Stromal cell of bone marrow (primary cell): ENCODE measurements around the gene RCAN2.
"Not testable (repeated sequence)": the region's sequence is repeated elsewhere in the genome, so short reads cannot be mapped to it uniquely, and the experiment has no call there.

Experiments used
- DNase-seq: peaks from one replicate; pipeline ENCODE4 v3.0.0-alpha.2; 2012; ENCODE audit warnings: low read depth

The RCAN2 gene

DNA sequence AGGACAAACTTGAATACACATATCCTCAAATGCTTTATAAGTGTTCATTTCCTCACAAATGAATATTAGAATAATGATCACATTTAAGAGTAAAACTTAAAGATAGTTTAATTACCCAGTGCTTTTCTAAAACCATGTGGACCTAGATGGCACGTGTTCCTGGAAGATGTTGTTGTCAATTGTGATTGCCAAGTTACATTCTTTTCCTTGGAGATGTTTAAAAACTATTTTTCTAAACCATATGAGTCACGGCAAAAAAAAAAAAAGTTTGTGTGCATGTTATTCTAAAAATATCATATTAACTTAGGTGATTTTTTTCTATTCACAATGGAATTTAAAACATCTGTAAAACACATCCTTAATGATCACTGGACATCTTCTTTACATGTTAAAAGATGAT, 51.1 kb downstream of the RCAN2 start:
- peak; percentile 41 for DNase-seq

DNA sequence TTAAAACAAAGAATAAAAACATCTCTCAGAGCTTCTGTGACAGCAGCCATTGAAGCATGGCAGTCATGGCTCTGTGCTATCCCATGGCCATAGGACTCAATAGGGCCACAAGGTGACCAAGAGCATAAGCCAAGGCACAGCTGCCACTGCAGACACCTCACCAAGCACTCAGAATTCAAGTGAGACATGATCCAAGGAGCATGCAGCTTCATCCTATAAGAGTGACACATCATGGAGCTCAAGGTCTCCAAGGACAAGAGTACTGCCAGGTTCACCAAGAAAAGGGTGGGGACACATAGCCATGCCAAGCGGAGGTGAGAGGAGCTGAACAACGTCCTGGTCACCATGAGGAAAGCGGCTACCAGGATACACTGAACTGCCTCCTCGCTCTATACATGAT, 53.0 kb downstream of the RCAN2 start:
- no peak for DNase-seq

DNA sequence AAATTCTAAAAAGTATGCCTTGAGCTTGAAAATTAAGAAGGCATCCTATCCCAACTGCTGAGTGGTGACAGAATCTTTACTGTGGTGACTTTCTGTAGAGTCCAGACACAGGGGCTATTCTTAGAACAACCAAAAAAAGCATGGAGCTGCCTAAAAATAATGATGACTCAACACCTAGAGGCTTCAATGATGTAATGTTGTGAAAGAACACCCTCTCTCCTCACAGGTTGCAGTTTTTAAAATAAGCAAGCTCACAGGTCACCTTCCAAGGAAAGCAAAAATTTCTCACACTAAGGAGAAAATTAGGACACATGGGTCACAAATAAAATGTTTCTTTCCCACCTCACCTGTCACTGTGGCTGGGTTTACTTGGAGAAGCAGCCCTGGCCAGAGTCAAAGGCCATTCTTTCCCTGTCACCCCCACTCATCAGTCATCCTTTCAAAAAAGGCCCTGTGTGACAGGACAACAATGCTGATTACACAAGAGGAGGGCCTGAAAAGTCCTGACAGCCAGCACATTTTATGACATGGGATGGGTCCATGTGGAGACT, 53.5 kb downstream of the RCAN2 start:
- DNase-seq: peak; percentile 36

DNA sequence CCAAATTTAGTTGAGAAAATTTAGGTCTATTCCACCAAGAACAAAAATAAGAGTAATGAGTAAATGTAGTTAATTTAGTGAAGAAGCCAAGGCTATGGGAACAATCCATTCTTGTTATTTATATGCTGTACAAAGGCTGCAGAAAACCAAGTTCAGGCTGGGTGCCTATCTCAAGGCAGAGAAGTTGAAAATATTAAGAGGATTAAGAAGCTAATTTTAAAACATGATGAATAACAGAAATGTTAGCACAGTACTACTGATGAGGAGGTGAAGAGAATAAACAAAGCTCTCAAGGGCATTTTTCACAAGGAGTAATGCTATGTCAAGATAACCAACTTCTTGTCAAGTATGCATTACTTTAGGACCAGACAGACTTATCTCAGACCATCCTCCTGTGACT, 68.6 kb downstream of the RCAN2 start:
- DNase-seq: no peak

DNA sequence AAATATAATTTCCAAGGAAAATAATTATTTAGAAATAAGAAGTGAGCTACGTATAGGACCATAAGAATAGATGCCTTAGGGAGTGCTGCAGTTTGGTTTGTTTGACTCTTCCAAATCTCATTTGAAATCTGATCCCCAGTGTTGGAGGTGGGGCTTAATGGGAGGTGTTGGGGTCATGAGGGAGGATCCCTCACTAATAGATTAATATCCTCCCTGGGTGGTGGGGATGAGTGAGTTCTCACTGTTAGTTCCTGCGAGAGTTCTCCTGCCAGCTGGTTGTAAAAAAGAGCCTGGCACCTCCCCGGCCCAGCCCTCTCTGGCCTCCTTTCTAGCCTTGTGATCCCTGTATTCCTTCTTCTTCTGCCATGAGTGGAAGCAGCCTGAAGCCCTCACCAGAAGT, 69.3 kb downstream of the RCAN2 start:
- DNase-seq: no peak

DNA sequence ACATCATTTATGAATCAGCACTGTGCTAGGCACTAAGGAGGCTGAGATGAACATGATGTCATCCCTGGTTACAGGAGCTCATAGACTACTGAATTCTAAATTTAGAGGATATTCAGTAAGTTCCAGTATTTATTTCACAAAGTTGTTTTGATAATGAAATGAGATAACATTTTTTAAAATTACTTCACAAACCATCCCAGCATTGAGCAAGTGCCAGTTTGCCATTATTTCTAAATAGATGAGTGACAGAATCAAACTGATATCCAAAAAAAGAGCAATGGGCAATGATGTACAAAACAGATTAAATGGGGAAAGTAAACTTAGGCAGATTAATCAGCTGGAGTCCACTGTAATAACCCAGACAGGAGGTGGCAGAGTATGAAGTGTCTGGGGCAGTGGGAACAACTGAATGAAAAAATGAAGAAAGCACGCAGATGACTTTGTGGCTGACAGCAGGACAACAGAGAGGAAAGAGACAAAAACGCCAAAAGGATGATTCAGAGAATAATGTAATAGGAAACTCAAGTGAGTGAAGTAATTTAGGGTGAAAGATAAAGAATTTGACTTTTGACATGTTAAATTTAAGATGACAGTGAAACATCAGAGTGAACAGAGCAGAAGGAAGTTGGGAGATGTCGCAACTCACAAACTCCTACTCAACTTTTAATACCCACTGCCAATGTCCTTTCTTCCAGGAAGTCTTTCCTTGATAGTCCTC, 70.2 kb downstream of the RCAN2 start:
- no peak for DNase-seq

DNA sequence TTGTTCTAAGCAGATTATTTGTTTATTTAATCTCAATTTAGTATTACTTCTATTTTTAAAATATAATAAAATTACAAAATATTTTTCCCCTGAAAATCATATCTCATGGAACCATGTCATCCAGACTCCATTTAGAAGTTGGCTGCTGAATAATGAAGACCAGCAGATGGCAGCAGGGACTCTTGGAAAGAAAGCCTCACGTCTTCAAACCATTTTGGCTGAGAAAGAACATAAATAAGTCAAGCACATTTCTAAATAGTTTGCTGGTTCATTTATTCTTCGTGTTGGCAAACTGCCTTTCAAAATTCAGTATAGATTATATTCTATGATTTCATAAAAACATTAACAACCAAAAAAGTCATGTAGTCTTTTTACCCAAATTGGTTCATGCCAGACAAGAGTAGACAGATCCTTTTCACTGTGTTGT, 71.7 kb downstream of the RCAN2 start:
- peak; percentile 62 for DNase-seq

DNA sequence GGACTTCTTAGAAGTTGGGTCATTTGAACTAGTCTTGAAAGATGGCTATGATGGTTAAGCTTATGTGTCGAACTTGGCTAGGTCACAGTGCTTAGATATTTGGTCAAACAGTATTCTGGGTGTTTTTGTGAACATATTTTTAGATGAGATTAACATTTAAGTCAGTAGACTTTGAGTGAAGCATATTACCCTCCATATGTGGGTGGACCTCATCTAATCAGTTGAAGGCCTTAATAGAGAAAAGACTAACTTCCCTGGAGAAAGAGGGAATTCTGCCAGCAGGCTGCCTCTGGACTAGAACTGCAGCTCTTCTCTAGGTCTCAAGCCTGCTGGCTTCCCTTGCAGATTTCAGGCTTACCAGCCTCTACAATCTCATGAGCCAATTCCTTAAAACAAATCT, 76.9 kb downstream of the RCAN2 start:
- DNase-seq: no peak

DNA sequence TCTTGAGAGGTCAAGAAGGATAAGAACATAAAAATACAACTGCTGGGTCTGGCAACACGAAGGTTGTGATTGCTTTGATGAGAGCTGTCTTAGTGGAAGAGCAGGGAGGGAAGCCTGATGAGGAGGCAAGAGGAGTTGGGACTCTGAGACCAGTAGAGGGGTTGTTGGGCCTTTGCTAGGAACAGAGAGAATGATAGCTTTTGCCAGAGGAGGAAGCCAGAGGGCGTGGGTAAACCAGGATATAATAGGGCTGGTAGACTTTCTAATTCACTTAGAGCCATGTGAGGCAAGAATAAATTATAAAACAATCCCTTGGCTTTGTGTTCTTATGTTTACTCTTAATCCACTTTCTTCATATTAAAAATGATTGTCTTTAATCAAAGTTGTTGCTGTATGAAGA, 78.6 kb downstream of the RCAN2 start:
- no peak for DNase-seq

GRCh38 chr6:46411456-46412197, 79.6 kb downstream of the RCAN2 start:
- DNase-seq: no peak

DNA sequence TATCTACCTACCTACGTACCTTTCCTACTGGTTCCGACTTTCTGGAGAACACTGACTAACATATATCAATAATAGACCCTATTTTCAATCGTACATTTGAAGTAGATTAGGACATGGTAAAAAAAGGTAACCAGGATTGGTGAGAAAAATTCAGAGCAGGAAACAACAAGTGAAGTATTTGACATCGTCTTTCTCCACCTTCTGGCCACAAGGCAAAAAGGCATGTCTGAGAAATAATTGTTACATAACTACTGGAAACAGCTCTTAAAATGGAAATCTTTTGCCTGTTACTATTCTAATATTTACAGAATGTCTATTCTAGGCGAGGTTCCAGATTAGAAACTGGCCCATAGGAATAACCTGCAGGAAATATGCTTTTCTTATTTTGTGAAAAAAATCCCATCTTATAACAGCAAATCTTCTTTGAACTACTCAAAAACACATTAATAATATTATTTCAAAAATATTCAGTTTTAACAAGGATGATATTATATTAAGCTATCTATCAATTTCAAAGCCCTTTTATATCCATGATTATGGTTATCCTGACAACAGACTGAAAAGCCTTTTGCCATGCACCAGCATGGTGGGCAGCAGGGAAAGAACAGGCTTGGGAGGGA, 80.8 kb downstream of the RCAN2 start:
- peak; percentile 41 for DNase-seq

DNA sequence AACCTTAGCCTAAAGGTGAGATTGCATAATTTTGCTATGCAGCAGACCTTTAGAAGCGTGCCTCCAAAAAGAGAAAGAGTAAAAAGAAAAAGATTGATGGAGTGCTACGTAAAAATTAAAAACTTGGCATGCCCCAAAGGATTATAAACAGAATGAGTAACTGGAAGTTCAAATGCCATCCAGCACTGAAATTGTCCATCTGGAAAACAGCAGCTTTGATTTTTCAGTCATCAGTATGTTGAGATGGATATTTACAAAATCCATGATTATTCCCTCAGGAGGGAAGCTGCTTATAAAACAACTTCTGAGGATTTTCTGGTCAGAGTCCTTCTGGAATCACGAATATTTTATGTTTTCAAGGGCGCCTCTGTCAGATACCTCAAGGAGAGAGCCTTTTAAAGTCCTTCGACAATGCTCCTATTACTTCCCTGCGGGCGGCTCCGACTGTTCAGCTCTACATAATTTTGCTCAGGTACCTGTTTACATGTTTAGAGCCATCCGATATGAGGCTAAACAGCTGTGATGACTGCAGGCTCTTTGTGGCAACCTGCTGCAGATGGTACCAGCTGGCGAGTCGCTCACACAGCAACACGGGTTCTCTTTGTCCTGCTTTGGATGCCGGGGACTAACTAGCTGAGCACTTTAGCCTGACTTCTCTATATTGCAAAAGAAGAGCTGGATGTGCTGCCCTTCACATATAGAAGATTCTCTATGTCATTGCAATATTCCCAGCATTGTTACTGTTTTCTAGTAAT, 83.3 kb downstream of the RCAN2 start:
- no peak for DNase-seq

DNA sequence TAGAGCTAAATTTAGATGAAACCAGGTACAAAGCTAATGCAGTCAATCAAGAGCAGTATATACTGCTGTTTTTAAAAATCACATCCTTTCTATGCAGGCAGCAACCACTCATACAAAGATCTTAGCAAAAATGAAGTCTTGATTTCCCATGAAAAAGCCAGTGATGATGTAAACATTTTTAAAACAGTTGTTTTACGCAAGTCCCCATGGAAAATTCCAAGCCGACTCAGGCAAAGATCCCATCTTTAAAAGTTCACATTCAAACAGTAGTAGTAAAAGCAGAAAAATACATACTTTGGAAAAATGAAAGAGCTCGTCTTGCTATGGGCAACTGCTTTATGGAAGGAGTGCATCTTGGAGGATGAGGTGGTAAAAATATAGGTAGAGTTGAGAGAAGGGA, 84.0 kb downstream of the RCAN2 start:
- no peak for DNase-seq

DNA sequence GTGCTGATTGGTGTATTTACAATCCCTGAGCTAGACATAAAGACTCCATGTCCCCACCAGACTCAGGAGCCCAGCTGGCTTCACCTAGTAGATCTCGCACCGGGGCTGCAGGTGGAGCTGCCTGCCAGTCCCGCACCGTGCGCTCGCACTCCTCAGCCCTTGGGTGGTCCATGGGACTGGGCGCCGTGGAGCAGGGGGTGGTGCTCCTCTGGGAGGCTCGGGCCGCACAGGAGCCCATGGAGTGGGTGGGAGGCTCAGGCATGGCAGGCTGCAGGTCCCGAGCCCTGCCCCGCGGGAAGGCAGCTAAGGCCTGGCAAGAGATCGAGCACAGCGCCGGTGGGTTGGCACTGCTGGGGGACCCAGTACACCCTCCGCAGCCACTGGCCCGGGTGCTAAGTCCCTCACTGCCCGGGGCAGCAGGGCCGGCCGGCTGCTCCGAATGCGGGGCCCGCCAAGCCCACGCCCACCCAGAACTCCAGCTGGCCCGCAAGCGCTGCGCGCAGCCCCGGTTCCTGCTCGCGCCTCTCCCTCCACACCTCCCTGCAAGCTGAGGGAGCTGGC, 85.5 kb downstream of the RCAN2 start:
- DNase-seq: not testable (repeated sequence)

DNA sequence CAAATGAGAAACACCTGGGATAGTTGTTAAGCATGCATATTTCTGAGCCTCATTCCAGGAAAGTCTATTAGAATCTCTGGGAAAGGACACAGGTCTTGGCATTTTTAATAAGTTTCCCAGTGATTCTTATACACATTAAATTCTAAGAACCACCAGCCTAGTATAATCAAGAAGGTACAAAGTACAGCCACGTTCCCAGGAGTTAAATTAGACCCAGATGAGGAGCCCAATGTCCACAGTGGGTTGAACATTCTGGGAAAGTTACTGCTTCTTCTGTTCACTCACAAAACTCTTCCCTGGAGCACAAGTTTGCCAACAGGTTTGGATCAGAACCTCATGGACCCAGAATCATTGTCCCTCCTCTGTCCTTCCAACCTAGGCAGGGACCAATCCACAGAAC, 90.4 kb downstream of the RCAN2 start:
- DNase-seq: no peak

DNA sequence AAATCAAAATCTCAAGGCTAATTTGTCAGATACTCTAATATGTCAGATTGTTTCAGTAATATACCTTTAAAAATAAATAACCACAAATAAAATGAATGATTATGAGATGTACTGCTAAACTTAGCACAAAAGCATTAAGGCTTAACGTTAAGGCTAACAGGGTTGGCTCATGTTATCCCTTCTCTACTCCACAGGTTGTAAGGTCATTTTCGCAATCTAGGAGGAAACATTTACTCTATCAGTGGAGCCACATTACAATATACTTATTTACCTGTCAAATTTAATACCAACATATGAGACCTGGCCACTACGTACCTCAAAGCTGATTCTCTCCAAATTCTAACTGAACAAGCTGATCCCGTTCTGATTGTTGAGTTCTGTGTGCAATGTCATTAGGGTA, 95.7 kb downstream of the RCAN2 start:
- no peak for DNase-seq

- DNase-seq: no peak
Observed at GRCh38 chr6:46393940-46394337, 97.3 kb downstream of the RCAN2 start.

DNA sequence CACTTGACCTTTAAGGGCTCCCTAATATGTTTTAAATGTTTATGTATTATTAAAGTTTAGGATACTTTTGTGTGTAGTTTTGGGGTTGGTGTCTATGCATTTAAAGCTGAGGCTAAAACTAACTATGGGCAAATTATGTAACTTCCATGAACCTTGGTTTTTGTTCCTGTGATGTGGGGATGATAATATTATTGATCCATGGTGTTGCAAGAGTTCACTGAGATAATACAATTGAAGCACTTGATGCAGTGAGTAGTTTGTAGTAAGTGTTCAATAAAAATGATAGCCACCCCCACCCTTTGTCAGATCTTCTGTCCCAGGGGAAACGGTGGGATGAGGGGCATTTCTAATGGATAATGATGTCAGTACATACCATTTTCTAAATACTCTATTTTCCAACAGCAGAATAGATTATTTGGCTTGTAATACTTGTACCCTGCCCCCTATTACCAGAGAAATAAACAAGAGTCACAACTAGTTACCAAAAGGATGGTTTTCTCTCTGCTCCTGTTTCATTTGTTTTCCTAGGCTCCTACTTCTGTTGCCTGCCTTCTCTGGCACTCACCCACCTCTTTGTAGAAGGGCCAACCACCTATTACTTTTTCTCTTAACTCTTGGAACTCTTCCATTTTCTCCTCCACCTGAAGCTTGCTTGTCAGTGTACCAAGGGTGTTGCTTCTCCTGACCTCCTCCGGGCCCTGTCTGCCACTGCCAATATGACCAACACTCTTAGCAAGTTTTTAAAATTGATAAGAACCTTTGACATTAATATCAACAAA, 97.9 kb downstream of the RCAN2 start:
- DNase-seq: no peak

GRCh38 chr6:46392294-46392693, 99.0 kb downstream of the RCAN2 start:
- no peak for DNase-seq

GRCh38 chr6:46390153-46390876, 100.9 kb downstream of the RCAN2 start:
- no peak for DNase-seq
